ENCODE results near the gene PCSK9.

PCSK9 gene

GRCh38 chr1:55039342-55040082 is at the start of gene PCSK9:
TSS of gene PCSK9 (plus strand) at chr1:55039548. CDS start at chr1:55039838, 290 bp downstream.
- no peak for DNase-seq (ENCODE audit: low spot score)
- TF ChIP-seq CTCF (IDR thresholded peaks at IDR 0.05; ENCODE audit: extremely low read depth, insufficient read depth, missing control alignments): no peak
- in situ Hi-C loops (cut with MboI; ENCODE audit: low pct_unique_long_range_greater_than_20kb, low sequenced_read_pairs, unreplicated experiment): no loop called here

DNA sequence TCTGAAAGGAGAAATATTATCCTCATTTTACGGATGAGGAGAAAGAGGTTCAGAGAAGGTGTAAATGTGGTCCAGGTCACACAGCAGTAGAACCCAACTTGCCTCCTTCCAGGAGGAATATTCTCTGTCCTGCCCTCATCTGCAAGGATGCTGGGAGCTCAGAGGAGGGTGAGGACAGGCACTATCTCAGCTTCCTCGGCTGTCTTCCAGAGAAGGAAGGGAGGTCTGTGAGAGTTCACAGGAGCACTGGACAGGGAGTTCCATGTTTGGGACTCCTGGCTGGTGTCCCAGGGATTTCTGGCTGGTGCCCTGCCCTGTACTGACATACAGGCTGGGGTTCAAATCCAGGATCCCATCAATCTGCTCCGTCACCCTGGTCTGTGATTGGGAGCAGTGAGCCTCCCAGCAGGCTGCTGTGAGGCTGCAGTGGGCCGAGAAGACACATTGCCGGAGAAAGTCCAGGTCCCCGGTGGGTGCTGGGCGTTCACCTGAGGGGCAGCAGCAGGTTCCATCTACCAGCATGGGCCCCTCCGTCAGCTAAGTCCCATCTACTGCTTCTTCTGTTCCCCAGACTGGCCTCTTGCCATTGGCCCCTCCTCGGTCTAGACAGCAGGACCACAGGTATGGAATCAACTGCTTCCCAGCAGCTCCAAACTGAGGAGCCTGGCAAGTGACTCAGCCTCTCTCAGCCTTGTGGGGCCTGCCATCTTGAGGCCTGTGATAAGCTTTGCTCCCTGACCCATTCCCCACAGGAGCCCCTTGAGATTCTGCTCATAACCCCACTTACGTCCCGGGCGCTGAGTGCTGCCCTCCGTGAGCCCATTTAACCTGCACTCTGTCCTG is 49.2 kb upstream of the PCSK9 start:
- in situ Hi-C loops (cut with MboI; ENCODE audit: low pct_unique_long_range_greater_than_20kb, low sequenced_read_pairs, unreplicated experiment): no loop called here
- no peak for DNase-seq (ENCODE audit: low spot score)
- TF ChIP-seq CTCF (IDR thresholded peaks at IDR 0.05; ENCODE audit: extremely low read depth, insufficient read depth, missing control alignments): no peak

DNA sequence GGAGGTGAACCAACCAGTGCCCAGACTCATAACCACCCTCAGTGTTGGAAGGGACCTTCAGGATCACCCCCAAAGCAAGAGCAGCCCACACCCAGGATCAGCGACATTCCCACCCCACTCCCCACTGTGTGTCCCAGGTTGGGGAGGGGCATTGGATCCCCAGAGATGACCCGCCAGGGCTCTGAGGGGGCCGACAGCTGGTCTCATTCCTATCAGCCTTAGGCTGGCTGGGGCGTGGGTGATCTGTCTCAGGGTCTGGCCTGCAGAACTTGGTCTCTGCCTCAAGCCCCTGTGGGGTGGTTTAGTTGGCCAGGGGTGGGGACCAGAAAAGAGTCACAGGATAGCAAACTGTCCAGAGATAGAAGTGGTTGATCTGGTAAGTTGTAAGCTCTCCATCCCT is 48.4 kb upstream of the PCSK9 start:
- no peak for DNase-seq (ENCODE audit: low spot score)
- in situ Hi-C loops (cut with MboI; ENCODE audit: low pct_unique_long_range_greater_than_20kb, low sequenced_read_pairs, unreplicated experiment): no loop called here
- TF ChIP-seq CTCF (IDR thresholded peaks at IDR 0.05; ENCODE audit: extremely low read depth, insufficient read depth, missing control alignments): no peak

DNA sequence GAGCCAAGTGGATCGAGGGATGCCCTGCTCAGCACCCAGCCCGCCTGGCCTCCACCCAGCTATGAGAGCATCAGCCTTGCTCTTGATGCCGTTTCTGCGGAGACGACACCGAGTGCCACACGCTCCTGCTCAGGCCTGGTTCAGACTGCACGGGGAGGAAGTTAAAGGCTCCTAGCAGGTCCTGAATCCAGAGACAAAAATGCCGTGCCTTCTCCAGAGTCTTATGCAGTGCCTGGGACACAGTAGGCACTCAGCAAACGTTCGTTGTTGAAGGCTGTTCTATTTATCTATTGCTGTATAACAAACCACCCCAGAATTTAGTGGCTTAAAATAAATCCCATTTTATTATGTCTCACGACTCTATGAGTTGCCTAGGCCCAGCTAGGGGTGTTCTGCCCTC is 47.4 kb upstream of the PCSK9 start:
- no peak for TF ChIP-seq CTCF (IDR thresholded peaks at IDR 0.05; ENCODE audit: extremely low read depth, insufficient read depth, missing control alignments)
- in situ Hi-C loops (cut with MboI; ENCODE audit: low pct_unique_long_range_greater_than_20kb, low sequenced_read_pairs, unreplicated experiment): no loop called here
- DNase-seq (ENCODE audit: low spot score): no peak

DNA sequence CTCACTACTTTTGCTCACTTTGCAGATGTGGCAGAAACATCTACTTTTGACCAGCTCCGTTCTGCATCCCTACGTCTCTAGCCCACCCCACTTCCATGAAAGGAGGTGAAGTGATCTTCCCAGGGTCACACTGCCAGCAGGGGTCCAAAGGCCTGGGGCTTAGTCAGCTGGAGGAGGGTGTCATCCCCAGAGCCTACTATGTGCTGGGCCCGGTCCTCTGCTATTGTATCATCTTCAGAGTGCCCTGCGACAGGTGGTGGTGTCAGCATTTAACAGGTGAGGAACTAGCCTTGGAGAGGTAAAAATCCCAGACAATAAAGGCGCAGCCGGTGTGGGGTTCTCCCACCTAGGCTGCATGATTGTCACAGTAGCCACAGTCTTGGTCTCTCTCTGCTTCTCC is 46.2 kb upstream of the PCSK9 start:
- no peak for TF ChIP-seq CTCF (IDR thresholded peaks at IDR 0.05; ENCODE audit: extremely low read depth, insufficient read depth, missing control alignments)
- in situ Hi-C loops (cut with MboI; ENCODE audit: low pct_unique_long_range_greater_than_20kb, low sequenced_read_pairs, unreplicated experiment): no loop called here
- DNase-seq (ENCODE audit: low spot score): no peak

DNA sequence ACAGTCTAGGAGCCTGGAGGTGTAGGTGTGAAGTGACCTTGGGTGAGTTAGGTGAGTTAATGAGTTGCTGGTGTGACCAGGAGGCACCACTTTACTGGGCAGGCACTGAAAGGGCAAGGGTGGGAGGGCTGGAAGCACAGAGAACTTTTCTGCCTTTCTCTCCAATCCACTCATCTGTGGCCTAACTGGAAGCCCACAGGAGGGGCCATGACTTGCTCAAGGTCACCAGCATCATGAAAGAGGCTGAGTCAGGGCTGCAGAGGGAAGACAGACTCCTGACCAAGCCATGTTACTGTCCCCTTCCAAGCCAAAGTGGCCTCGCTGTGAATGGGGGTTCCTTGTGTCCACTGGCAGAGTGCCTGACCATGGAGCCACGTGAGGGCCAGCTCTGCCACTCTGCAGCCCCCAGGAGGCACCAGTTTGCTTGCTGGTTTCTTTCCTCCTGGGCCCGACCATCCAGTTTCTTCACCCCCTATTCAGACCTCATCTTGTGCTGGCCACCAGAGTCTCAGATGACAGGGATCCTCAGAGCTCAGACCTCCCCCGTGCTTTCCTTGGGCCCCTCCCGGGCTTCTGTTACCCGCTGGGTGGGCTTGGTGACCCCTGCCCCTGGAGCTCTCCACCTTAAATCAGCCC is 44.9 kb upstream of the PCSK9 start:
- in situ Hi-C loops (cut with MboI; ENCODE audit: low pct_unique_long_range_greater_than_20kb, low sequenced_read_pairs, unreplicated experiment): no loop called here
- no peak for TF ChIP-seq CTCF (IDR thresholded peaks at IDR 0.05; ENCODE audit: extremely low read depth, insufficient read depth, missing control alignments)
- DNase-seq (ENCODE audit: low spot score): no peak

Data from GM13977 (cell line).